Stimulated activated CD4-positive, alpha-beta T cell treated with anti-CD3 and anti-CD28 coated beads, Interleukin-4, amount 100 ng/mL, for 24 hours (primary cell): ENCODE measurements around the gene DFFB.

ENCODE experiments used
- DNase-seq: peaks from one replicate; pipeline ENCODE4 v3.0.0-alpha.2; 2020

Gene DFFB

GRCh38 chr1:3834701-3835100, 22.6 kb upstream of the DFFB start:
- no peak for DNase-seq

- no peak for DNase-seq
These were observed 20.9 kb upstream of the DFFB start for GRCh38 chr1:3836421-3836820.

- DNase-seq = no peak
These were observed 20.1 kb upstream of the DFFB start for GRCh38 chr1:3837200-3837599.

GRCh38 chr1:3837685-3838084, 19.6 kb upstream of the DFFB start:
- no peak for DNase-seq

- no peak for DNase-seq
These were observed 18.5 kb upstream of the DFFB start for GRCh38 chr1:3838788-3839187.

- DNase-seq = no peak
These were observed 15.8 kb upstream of the DFFB start for GRCh38 chr1:3841491-3841890.

- no peak for DNase-seq
These were observed 14.4 kb upstream of the DFFB start for GRCh38 chr1:3842912-3843311.

- no peak for DNase-seq
These were observed 10.7 kb upstream of the DFFB start for GRCh38 chr1:3846541-3846940.

- DNase-seq = no peak
These were observed 10.2 kb upstream of the DFFB start for GRCh38 chr1:3847081-3847480.

- DNase-seq = no peak
These were observed 6.4 kb upstream of the DFFB start for GRCh38 chr1:3850857-3851256.

- no peak for DNase-seq
These were observed 6.0 kb upstream of the DFFB start for GRCh38 chr1:3851292-3851691.

GRCh38 chr1:3852091-3852490, 5.2 kb upstream of the DFFB start:
- DNase-seq = no peak

GRCh38 chr1:3852711-3853485, 4.4 kb upstream of the DFFB start:
- DNase-seq = no peak

- DNase-seq = no peak
These were observed 484 bp downstream of the DFFB start for GRCh38 chr1:3857791-3858129.

- DNase-seq = no peak
These were observed 1.1 kb downstream of the DFFB start for GRCh38 chr1:3858231-3858981.

- no peak for DNase-seq
These were observed 6.1 kb downstream of the DFFB start for GRCh38 chr1:3863231-3863935.

GRCh38 chr1:3864884-3865283, 7.6 kb downstream of the DFFB start:
- no peak for DNase-seq

GRCh38 chr1:3865606-3866160, 8.4 kb downstream of the DFFB start:
- DNase-seq = no peak

GRCh38 chr1:3868464-3869006, 11.3 kb downstream of the DFFB start:
- DNase-seq = no peak

- DNase-seq = no peak
These were observed 12.6 kb downstream of the DFFB start for GRCh38 chr1:3869751-3870301.

GRCh38 chr1:3871451-3871805, 14.2 kb downstream of the DFFB start:
- no peak for DNase-seq

GRCh38 chr1:3872546-3872945, 15.3 kb downstream of the DFFB start:
- DNase-seq = no peak

- DNase-seq = no peak
These were observed 17.5 kb downstream of the DFFB start for GRCh38 chr1:3874736-3875135.
